Measurements from ENCODE around the gene ADAMTS18. TPM values are rescaled to one million over a fixed set of nuclear protein-coding genes. Genes with fewer than 3 reads are reported as not detected.
"Not testable (repeated sequence)": the region's sequence is repeated elsewhere in the genome, so short reads cannot be mapped to it uniquely, and the experiment has no call there.

Gene ADAMTS18
- polyA plus RNA-seq, 3 donors: 4.0 to 5.4 (median 5.0) TPM

- no peak for DNase-seq (ENCODE audit: low read depth in 3 of 3, low spot score in 2 of 3)
Observed at GRCh38 chr16:77298418-77299360, 136.1 kb downstream of the ADAMTS18 start.

- DNase-seq (ENCODE audit: low read depth in 3 of 3, low spot score in 2 of 3): no peak
Observed at GRCh38 chr16:77297996-77298395, 136.8 kb downstream of the ADAMTS18 start.

DNA sequence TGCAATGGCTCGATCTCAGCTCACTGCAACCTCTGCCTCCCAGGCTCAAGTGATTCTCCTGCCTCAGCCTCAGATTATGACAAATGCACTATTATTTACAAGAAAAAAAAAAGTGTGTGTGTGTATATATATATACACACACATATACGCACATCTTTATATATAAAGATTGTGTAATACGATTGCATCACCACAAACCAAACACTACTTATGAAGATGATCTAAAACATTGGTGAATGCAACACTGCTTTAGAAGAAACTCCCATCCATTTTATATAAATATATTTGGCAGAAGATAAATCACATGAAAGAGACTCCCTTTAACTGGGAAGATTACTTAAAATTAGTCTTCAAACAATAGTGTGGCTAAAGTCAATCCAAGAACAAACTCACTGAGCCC lies 138.9 kb downstream of the ADAMTS18 start:
- no peak for DNase-seq (ENCODE audit: low read depth in 3 of 3, low spot score in 2 of 3)

DNA sequence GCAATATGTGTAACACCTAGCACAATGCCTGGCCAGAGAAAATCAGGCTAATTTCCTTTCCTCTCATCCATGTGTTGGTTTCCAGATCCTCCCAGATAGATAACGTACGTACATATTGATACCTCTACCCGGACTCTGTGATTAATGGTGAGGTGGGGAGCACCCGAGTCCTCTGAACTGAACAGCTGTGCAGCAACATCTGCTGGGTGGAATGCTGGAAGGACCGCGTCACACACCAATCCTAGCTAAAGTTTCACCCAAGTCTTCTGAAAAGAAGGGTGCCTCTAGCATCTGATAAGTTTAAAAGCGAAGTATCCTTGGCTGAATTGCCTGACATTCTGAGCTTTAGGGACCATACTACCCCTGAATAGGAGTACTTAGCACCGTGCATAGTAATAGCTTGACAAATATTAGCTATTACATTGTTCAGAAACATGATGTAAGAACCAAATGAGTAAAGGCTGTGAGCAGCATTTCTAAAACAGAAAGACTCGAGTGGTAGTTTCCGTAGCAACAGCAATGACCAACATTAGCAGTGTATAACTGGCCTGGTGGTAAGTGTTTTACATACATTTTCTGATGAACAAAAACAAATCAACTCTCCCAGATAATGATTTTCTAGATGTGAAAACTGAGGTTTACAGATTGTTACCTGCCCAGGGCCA lies 144.3 kb downstream of the ADAMTS18 start:
- no peak for DNase-seq (ENCODE audit: low read depth in 3 of 3, low spot score in 2 of 3)

GRCh38 chr16:77289331-77289809 lies 145.5 kb downstream of the ADAMTS18 start:
- DNase-seq (ENCODE audit: low read depth in 3 of 3, low spot score in 2 of 3): no peak

- DNase-seq (ENCODE audit: low read depth in 3 of 3, low spot score in 2 of 3): no peak
Observed at GRCh38 chr16:77288222-77288621, 146.6 kb downstream of the ADAMTS18 start.

GRCh38 chr16:77285676-77286075 lies 149.2 kb downstream of the ADAMTS18 start:
- DNase-seq (ENCODE audit: low read depth in 3 of 3, low spot score in 2 of 3): no peak

DNA sequence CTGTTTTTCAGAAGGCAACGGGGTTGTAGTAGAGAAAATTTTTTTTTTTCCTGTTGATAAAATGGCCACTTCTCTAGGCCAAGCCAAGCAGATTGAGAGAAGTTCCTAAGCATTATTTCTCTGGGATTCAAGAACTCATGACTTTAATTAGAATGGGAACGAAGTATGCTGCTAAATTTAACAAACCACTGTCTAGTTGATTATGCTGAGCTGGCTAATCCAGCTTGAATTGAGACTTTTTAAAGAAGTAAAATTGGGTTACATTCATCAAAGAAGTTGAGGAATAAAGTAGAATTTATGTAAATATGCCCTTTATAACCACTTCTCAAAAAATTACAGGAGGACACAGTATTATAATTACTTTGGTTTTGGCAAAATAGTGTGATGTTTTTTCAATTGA lies 152.5 kb downstream of the ADAMTS18 start:
- no peak for DNase-seq (ENCODE audit: low read depth in 3 of 3, low spot score in 2 of 3)

DNA sequence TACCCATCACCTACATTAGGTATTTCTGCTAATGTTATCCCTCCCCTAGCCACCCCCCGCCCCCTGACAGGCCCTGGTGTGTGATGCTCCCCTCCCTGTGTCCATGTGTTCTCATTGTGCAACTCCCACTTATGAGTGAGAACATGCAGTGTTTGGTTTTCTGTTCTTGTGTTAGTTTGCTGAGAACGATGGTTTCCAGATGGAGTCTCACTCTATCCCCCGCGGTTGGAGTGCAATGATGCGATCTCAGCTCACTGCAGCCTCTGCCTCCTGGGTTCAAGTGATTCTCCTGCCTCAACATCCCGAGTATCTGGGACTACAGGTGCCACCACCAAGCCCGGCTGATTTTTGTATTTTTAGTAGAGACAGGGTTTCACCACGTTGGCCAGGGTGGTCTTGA lies 155.5 kb downstream of the ADAMTS18 start:
- not testable (repeated sequence) for DNase-seq (ENCODE audit: low read depth in 3 of 3, low spot score in 2 of 3)

- no peak for DNase-seq (ENCODE audit: low read depth in 3 of 3, low spot score in 2 of 3)
Observed at GRCh38 chr16:77277571-77277970, 157.3 kb downstream of the ADAMTS18 start.

GRCh38 chr16:77277141-77277540 lies 157.7 kb downstream of the ADAMTS18 start:
- DNase-seq (ENCODE audit: low read depth in 3 of 3, low spot score in 2 of 3): no peak

DNA sequence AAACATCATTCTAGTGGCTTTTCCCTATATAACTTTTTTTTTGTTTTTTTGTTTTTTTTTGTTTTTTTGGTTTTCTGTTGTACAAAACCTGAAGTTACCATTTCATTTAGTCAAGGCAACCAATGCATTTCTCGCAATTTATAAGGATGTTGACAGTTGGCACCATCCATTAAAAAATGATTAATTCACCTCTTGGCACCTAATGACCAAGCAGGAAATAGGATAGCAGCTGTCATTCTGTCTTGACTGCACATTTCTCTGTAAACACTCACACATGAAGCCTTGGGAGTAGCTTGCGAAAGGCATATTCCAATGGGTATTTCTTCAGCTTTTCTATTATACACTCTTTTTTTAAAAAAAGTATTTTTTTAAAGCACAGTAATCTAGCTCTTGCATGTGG lies 158.2 kb downstream of the ADAMTS18 start:
- DNase-seq (ENCODE audit: low read depth in 3 of 3, low spot score in 2 of 3): no peak

DNA sequence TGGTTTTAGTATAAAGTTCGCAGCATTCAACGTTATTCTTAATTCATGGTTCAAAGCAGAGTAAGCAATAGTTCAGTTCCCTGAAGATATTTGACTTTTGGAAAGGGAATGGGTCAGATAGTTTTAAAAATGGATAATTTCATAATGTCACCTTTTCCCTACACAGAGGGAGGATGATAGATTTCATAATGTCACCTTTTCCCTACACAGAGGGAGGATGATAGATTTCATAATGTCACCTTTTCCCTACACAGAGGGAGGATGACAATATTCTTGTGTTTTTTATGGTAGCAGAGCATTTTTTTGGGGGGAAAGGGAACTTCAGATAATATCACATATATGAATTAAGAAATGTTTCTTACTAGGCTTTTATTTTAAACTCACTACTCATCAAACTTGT lies 159.5 kb downstream of the ADAMTS18 start:
- DNase-seq (ENCODE audit: low read depth in 3 of 3, low spot score in 2 of 3): not testable (repeated sequence)

DNA sequence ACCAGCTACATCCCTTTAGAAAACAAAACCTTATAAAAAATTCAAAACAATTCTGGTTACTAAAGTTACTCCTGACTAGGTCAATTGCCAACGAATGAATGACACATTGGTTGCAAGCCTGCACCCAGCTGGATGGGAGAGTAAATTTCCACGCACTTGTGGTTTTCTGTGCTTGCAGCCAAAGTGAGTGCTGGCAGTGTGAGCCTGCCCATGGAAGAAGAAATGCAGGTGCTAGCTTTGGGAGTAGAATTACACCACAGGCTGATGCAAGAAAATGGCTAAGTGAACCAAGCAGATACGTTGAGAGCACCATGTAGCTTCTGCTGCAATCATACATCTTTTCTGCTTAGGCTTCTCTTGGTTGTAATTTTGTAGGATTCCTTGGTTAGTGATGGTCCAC lies 161.0 kb downstream of the ADAMTS18 start:
- DNase-seq (ENCODE audit: low read depth in 3 of 3, low spot score in 2 of 3): no peak

GRCh38 chr16:77271532-77272426 lies 163.1 kb downstream of the ADAMTS18 start:
- no peak for DNase-seq (ENCODE audit: low read depth in 3 of 3, low spot score in 2 of 3)

DNA sequence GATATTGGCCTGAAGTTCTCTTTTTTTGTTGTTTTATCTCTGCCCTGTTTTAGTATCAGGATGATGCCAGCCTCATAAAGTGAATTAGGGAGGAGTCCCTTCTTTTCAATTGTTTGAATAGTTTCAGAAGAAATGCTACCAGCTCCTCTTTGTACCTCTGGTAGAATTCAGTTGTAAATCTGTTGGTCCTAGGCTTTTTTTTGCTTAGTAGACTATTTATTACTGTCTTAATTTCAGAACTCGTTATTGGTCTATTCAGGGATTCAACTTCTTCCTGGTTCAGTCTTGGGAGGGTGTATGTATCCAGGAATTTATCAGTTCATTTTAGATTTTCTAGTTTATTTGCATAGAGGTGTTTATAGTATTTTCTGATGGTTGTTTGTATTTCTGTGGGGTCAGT lies 168.6 kb downstream of the ADAMTS18 start:
- DNase-seq (ENCODE audit: low read depth in 3 of 3, low spot score in 2 of 3): not testable (repeated sequence)

- DNase-seq (ENCODE audit: low read depth in 3 of 3, low spot score in 2 of 3): no peak
Observed at GRCh38 chr16:77262971-77263370, 171.9 kb downstream of the ADAMTS18 start.

DNA sequence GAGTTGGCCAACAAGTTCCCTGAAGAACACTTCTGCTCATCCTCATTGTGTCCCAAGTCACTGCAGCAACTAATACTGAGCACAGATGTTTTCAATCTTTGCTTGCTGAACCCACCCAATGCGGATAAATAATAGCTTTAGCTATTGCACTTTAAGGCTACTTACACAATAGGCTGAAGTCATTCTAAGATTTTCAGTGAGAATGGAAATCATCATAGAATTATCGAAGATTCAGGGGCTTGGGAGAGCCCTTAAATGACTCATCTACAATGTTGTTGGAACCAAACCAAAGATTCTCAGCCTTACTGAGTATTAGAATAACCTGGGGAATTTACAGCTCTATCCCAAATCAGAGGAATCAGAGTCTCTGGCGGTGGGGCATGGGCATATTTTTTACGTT lies 184.4 kb downstream of the ADAMTS18 start:
- no peak for DNase-seq (ENCODE audit: low read depth in 3 of 3, low spot score in 2 of 3)

DNA sequence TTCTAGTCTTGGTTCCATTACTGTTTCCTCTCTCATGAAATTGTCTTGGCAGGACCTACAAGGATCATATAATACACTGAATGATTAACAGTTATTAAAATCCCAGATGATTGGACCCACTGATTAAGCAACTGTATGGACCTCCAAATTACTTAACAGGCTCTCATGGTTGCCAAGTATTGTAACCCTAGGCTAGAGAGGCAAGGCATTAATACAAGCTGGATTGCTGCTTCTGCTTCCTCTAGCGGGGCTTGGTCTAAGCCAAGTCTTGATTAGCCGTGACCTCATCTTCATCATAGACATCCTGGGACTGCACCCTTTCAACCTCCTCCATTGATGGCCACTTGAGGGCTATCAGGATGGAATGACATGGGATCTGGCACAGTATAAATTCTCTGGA lies 188.7 kb downstream of the ADAMTS18 start:
- no peak for DNase-seq (ENCODE audit: low read depth in 3 of 3, low spot score in 2 of 3)

DNA sequence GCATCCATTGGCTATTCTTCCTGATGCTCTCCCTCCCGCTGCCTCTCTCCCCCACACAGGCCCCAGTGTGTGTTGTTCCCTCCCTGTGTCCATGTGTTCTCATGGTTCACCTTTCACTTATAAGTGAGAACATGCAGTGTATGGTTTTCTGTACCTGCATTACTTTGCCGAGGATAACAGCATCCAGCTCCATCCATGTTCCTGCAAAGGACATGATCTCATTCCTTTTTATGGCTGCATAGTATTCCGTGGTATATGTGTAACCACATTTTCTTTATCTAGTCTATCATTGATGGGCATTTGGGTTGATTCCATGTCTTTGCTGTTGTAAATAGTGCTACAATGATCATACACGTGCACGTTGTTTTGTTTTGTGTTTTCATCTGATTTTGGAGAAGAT lies 192.4 kb downstream of the ADAMTS18 start:
- DNase-seq (ENCODE audit: low read depth in 3 of 3, low spot score in 2 of 3): not testable (repeated sequence)

DNA sequence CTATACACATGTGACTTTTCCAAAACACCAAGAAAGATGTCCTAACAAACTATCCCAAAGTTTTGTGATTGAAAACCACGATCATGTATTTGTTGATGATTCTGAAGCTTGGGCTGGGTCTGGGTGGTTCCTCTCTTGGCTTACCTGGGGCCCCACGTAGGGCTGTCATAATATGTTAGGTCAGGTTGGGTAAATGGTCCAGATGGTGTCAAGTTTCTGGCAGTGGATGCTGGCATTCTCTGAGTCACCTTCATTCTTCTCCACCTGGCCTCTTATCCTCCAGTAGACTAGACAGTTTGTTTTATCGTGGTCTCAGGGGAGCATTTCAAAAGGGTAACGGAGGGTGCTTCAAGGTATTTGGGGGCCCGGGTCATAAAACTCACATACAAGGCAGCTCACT lies 196.2 kb downstream of the ADAMTS18 start:
- DNase-seq (ENCODE audit: low read depth in 3 of 3, low spot score in 2 of 3): no peak
